Renal cortical epithelial cell (primary cell): ENCODE data around the gene ZMYM4. TPM values are rescaled to one million over a fixed set of nuclear protein-coding genes. Genes with fewer than 3 reads are reported as not detected.

Experiments
- DNase-seq: peaks from one replicate; pipeline ENCODE4 v3.0.0-alpha.2; 2011; ENCODE audit warnings: low read depth
- total RNA-seq: library from RNA; depleted of rRNA; stranded (reverse); fragments of >200 nt; gene quantifications from 2 replicates; pipeline ENCODE4 v1.2.3, GENCODE V29; 2014

ZMYM4 gene
- total RNA-seq, 1 donor from 2014 or later, result 52.3 TPM

DNA sequence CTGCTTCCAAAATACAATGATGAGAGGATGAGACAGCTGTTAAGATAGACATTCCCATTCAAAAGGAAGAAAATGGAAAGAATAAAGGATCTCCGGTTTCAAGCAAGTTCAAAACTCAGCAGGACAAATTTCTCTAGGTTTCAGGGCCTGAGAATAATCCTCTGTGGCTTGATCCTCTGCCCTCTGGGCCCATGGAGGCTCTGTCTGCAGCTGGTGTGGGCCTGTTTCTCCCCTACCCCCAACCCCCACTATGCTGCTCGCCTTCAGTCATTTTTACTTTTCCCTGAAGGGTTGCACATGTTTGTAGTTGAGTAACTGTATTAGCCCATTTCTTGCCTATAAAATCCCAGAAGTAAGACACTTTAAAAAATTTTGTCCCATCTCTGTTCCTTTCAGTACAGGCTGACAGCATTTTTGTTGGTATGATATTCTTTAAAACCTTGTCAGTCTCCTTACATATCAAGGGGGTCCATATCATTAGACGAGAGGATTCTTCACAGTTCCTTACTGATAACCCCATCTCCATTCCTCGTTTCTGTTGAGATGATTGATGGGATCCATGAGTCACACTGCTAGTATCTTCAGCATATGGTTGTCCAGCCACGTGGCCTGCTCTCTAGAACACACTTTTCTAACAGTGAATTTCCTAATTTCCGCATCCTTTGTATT is 10.5 kb downstream of the ZMYM4 start:
- no peak for DNase-seq

GRCh38 chr1:35279555-35279904 is 11.0 kb downstream of the ZMYM4 start:
- DNase-seq, result no peak

DNA sequence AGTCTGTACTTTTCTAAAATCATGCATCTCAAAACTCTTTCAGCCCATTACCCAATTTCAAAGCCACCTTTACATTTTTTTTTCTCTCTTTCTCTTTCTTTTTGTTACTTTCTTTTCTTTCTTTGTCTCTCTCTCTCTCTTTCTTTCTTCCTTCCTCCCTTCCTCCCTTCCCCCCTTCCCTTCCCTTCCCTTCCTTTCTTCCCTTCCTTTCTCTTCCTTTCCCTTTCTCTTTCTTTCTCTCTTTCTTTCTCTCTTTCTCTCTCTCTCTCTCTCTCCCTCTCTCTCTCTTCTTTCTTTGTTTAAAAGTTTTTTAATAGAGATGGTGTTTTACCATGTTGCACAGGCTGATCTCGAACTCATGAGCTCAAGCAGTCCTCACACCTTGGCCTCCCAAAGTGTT is 11.5 kb downstream of the ZMYM4 start:
- no peak for DNase-seq

GRCh38 chr1:35281565-35281964 is 13.1 kb downstream of the ZMYM4 start:
- no peak for DNase-seq

- DNase-seq, result no peak
These were observed 13.7 kb downstream of the ZMYM4 start for GRCh38 chr1:35282172-35282571.

DNA sequence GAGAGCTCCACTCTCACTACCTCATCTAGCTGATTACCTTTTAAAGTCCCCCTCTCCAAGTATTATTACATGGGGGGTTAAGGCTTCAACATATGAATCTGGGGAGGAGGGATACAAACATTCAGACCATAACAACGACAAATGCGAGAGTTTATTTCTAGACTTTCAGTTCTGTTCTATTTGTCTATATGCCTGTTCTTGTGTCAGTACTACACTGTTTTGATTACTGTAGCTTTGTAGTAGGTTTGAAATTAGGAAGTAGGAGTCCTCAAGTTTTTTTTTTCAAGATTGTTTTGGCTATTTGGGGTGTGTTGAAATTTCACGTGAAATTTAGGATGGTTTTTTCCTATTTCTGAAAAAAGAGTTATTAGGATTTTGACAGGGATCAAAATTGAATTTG is 16.3 kb downstream of the ZMYM4 start:
- no peak for DNase-seq

DNA sequence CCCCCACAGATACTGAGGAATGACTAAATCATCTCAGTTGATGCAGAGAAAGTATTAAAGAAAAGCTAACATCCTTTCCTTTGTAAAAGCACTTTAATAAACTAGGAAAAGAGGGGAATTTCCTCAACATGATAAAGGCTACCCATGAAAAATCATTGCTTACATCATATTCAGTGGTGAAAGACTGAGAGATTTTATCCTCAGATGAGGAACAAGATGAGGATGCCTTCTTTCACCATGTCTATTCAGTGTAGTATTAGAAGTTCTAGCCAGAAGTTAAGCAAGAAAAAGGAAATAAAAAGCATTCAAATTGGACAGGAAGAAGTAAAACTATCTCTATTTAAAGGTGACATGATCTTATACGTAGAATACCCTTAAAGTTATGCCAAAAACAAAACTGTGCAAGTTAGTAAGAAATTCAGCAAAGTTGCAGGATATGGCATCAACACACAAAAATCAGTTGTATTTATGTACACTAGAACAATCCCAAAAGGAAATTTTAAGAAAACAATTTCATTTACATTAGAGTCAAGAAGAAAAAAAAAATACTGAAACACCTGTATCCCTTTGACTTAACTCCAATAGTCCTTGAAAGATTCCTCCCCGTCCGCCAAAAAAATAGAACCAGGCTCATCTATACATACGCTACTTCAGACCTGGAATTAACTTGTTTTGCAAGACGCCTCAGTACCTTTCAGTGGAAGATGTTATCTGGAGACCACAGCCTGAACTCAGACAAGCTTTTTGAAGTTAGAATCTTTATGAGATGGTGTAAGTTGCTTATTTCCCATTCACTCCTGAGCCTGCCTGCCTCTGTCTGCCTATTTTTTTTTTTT is 17.5 kb downstream of the ZMYM4 start:
- no peak for DNase-seq

DNA sequence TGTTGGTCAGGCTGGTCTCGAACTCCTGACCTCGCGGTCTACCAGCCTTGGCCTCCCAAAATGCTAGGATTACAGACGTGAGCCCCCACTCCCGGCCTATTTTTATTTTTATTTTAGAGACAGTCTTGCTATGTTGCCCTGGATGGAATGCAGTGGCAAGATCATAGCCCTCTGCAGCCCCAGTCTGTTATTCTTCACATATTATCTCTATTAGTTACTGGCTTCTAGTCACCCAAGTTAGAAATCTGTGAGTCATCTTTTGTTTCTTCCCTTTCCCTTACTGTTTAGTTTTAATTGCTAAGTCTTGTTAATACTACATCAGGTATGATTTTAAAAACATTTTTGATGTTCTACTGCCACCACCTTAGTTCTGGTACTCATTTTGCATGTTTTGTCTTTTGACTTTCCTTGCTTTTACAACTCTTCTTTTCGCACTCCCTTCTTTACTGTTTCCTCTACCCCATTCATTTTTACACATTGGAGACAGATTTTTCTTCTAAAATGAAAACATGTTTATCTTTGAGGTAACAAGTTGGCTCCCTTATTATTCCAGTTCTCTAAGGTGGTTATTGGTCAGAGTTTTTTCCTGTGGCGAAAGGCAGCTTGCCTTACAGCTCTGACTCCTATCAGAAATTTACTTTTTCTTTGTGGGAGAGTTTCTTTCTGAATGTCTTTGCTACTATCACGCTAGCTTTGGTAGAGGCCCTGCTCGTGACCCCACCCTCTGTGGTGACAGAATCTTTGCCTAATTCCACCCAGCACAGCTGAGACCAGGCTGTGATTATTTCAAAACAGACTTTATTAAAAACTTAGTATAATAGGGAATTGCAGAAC is 19.5 kb downstream of the ZMYM4 start:
- DNase-seq, result peak; percentile 89

DNA sequence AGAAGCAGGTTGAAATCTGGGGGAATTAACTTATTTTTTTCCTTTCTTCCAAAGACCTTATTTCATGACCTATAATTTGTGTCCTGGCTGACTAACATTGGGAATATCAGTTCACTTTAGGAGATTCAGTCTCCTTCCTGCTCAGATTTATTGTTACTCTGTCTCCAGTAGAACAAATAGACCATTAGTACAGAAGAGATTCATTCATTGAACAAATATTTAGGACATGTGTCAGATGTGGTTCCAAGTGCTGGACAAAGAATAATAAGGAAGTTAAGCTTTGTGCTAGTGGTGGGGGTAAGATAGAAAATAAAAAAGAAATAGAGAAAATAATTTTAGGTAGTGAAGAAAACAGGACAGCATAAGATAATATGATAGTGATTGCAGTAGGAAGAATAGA is 20.3 kb downstream of the ZMYM4 start:
- peak; percentile 85 for DNase-seq

DNA sequence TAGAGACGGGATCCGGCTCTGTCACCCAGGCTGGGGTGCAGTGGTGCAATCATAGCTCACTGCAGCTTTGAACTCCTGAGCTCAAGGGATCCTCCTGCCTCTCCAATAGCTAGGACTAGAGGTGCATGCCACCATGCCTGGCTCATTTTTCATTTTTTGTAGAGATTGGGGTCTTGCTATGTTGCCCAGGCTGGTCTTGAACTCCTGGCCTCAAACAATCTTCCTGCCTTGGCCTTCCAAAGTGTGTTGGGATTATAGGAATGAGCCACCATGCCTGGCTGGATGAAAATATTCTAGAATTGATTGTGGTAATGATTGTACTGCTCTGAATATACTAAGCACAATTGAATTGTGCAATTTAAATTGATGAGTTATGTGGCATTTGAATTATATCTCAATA is 21.9 kb downstream of the ZMYM4 start:
- no peak for DNase-seq

DNA sequence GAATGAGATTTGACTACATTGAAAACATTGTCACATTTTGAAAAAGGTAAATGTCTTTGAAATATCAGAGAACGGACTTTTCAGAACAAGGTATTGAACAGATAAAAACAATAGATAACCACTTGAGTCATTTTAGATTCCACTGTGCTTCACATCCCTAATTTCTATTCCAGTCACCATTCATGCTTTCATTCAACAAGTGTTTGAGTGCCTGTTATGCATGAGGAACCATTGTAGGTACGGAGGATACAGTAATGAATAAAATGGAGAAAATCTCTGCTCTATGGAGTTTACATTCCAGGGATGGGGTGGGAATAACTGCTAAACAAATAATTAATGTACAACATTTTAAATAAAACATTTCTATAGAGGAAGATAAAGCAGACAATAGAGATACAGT is 26.3 kb downstream of the ZMYM4 start:
- DNase-seq, result no peak

- no peak for DNase-seq
These were observed 29.4 kb downstream of the ZMYM4 start for GRCh38 chr1:35297886-35298285.

DNA sequence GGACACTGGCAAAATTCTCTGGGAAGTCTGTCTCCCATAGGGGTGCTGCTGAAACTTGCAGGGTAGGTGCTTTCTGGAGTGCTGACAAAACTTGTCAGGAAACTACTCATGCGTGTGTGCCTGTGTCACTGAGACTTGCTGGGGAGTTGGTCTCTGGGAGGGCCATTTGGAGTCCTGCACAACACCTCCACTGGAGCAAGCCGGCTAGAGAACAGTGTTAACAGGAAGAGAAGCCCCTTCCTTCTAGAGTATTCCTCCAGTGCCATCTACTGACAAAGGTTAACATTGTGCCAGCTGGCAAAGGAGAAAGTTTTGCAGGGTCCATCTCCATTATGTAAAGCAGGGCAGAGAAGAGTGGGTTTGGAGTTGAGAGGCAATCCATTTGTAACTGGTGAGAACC is 30.0 kb downstream of the ZMYM4 start:
- peak; percentile 70 for DNase-seq

DNA sequence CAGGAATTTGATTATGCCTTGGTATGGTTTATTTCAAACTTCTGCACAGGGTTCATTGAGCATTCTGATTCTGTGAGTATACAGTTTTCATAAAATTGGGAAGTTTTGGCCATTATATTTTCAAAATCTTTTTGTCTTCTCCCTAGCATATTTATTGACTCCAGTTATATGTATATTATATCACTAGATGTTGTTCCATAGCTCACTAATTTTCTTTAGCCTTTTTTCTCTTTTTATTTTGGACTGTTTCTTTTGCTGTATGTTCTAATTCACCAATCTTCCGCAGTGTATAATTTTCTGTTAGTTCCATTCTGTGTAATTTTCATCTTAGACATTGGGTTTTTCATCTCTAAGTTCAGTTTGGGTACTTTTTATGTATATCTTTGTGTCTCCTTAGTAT is 31.9 kb downstream of the ZMYM4 start:
- no peak for DNase-seq

DNA sequence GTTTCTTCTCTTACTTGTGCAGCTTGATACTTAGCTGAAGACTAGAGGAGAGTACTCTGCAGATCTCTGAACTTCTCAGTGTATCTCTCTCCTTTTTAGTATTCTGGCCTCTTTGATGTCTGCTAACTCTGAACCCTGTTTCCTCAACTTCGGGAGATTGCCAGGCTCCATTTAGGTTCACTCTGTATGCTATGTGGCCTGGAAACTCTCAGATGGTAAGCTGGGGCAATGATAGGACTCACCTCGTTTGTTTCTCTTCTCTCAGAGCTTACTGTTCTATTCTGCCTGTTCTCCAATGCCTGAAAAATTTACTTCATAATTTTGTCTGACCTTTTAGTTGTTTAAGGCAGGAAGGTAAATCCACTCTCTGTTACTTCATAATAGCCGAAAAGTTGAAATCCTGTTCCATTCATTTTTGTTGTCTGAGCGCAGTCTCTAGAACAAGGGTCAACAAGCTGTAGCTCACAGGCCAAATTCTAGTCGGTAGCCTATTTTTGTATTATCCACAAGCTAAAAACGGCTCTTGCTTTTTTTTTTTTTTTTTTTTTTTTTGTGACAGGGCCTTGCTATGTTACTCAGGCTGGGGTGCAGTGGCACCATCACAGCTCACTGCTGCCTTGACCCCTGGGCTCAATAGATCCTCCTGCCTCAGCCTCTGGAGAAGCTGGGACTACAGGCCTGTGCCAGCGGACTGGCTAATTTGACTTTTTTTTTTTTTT is 33.3 kb downstream of the ZMYM4 start:
- no peak for DNase-seq

DNA sequence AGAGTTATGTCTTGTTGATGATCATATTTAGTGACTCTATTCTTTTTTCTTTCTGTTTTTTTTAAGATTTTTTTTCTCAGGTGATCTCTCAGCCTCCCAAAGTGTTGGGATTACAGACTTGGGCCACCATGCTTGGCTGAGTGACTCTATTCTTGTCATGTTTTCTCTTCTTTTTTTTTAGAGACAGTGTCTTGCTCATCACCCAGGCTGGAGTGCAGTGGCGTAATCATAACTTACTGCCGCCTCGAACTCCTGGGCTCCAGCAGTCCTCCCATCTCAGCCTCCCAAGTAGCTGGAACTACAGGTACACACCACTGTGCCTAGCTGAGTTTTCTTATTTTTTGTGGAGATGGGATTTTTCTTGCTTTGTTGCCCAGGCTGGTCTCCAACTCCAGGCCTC is 36.9 kb downstream of the ZMYM4 start:
- DNase-seq, result no peak

DNA sequence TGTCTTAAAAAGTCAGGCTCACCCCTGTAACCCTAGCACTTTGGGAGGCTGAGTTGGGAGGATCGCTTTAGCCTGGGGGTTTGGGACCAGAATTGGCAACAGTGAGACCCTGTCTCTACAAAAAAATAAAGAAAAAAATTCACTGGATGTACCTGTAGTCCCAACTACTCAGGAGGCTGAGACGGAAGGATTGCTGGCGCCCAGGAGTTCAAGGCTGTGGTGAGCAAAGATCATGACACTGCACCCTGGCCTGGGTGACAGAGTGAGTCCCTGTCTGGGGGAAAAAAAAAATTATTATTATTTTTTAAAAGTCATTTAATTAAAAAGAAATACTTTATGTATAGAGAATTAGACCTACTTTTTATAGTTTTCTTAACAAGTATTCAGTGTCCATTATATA is 47.1 kb downstream of the ZMYM4 start:
- no peak for DNase-seq

DNA sequence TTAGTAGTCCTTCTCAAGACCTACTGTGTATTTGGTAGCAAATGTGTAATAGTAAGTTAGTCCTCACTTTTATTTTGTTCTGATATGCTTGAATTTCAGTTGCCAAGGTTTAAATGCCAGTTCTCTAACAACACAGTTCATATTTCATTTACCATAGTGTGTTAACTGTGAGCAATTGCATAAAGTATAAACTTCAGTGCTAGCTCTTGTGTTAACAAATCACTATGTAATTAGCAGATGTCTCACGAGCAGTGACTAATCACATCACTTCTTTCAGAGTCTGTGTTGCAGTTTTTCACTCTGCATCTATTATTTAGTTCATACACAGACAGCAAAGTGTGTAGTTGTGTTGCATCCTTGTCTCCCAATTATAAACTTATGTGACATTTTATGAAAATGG is 47.8 kb downstream of the ZMYM4 start:
- peak; percentile 33 for DNase-seq

DNA sequence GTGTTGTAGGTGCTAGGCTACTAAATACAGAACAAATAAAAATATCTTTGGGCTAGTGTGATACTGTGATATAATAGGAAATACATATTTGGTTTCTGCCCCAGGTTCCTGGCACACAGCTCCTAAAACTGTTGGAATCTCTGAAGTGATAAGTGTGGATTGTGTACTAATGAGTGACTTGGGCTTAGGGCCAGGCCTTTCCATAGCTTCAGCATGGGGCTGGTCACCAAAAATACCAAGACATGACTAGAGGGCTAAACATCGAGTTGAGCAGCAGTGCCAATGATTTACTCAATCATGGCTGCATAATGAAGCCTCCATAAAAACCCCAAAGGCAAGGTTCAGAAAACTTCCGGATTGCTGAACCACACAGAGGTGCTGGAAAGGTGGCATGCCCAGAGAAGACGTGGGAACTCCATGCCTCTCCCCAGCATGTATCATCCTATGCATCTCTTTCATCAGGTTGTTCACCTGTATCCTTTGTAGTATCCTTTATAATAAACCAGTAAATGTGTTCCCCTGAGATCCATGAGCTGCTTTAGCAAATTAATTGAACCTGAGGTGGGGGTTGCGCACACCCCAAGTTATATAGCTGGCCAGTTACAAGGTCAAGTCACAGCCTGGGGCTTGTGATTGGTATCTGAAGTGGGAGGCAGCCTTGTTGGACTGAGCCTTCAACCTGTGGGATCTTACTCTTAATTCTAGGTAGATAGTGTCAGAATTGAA is 51.6 kb downstream of the ZMYM4 start:
- peak; percentile 89 for DNase-seq

DNA sequence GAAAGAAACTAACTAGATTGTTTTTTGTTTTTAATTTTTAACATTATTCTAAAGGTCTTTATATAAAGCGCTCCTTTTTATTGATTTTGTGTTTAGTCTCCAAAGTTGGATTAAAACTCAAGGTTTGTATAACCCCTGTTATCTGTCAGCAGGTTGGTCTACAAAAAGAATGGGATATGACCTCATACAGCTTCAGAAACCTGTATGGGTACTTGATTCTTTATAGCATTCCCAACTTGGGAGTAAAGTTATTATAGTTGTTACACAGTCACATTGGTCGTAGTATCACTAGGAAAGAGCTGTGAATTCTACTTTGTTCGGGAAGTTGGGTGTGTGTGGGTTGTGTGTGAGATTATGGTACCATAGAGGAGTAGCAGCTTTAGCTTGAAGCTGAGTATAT is 52.4 kb downstream of the ZMYM4 start:
- no peak for DNase-seq

GRCh38 chr1:35324486-35324885 is 56.0 kb downstream of the ZMYM4 start:
- peak; percentile 58 for DNase-seq
